Lower leg skin (tissue), 3 donors: ENCODE results near the gene ARHGEF26.

Experiments used
- CTCF ChIP-seq, 3 donors: fragments of 450-650 bp; IDR thresholded peaks; one replicate each; pipeline ENCODE4 v1.5.1; 2016; ENCODE audit warnings: antibody characterized with exemption in 3 of 3, mild to moderate bottlenecking in 3 of 3, moderate library complexity in 2 of 3
- POLR2A ChIP-seq, 2 donors: fragments of 450-650 bp; IDR thresholded peaks; one replicate each; pipeline ENCODE4 v1.6.1; 2016 to 2017; ENCODE audit warnings: antibody characterized with exemption in 2 of 2, mild to moderate bottlenecking in 1 of 2, moderate library complexity in 1 of 2

- TF ChIP-seq POLR2A (IDR thresholded peaks at IDR 0.05) (no peak), CTCF (IDR thresholded peaks at IDR 0.05) (no peak)
Observed at GRCh38 chr3:154139996-154140436, 18.8 kb downstream of the ARHGEF26 start.
